KBM-7 (cell line): ENCODE data around the gene WAPL.

Experiments used
- DNase-seq: peaks from one replicate; pipeline ENCODE4 v3.0.0-alpha.2; 2015
- in situ Hi-C: fragments of 300-500 bp; cut with MboI; formaldehyde crosslinking; loops from 2 replicates; pipeline ENCODE4 v1.14.3; 2020; ENCODE audit warnings: low sequenced_read_pairs, low pct_unique_long_range_greater_than_20kb, mixed read lengths

Gene WAPL

GRCh38 chr10:86481761-86482160 is 39.8 kb downstream of the WAPL start:
- in situ Hi-C loops: no loop called here
- no peak for DNase-seq

DNA sequence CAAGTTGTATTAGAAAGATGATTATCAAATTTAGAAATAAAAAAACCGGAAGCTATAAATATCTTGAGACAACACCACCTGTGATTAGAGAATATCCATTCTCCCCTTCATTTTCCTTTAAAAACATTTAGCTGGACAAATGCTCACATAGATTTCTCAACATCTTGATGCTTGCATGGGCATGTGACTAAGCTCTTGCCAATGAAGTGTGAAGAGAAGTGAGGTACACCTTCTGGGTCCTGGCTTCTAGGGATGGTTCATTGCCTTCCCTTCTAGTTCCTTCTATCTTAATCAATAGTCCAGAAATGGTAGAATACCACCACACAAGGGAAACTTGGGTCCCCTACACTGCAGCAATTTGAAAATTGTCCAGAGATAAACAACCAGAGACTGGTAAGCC is 41.0 kb downstream of the WAPL start:
- in situ Hi-C loops: no loop called here
- no peak for DNase-seq

DNA sequence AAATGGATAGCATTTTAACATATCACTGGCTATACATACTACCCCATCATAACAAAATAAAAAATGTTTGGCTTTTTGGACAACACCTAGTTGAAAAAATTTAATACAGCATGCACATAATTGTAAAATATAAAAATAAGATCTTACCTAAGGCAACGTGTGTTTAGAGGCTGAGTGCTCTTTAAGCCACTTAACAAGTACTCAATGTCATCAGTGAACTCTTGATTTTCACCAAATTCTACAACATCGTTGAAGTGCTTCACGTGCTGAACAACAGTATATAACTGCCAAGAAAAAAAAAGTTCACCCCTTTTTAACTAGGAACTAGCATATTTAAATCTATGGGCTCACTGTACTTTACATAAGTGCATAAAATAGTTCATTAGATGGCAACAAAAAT is 49.5 kb downstream of the WAPL start:
- in situ Hi-C loops: no loop called here
- DNase-seq: no peak

DNA sequence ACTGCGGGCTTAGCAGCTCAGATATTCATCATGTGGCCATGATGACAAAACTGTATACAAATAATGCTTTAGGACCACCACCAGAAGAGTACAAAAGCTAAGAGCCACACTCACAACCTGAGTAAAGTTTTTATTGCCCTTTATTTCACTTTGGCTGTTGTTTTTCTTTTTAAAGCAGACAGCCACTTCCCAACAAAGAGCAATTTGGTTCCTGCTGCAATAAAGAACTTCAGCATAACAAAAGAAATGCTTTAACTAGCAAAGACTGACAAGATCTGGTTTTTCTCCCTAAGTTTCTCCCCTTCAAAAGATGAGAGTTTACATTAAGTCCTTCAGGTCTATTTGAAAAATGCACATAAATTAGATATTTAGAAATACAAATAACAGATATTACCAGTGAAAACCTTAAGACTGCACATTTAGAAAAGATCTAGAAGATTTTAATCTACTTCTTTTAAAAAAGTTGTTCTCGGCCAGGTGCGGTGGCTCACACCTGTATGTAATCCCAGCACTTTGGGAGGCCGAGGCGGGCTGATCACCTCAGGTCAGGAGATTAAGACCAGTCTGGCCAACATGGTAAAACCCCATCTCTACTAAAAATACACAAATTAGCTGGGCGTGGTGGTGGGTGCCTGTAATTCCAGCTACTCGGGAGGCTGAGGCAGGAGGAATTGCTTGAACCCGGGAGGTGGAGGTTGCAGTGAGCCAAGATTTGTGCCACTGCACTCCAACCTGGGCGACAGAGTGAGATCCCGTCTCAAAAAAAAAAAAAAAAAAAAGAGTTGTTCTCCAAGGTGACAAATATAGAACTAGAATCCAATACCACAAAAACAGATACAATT is 59.4 kb downstream of the WAPL start:
- no peak for DNase-seq
- in situ Hi-C loops: no loop called here

- in situ Hi-C loops: no loop called here
- no peak for DNase-seq
Measured at GRCh38 chr10:86451604-86451960, 70.0 kb downstream of the WAPL start.

- in situ Hi-C loops: no loop called here
- no peak for DNase-seq
Measured at GRCh38 chr10:86450806-86451603, 70.6 kb downstream of the WAPL start.

- peak; percentile 62 for DNase-seq
Measured at GRCh38 chr10:86449926-86450558, 71.5 kb downstream of the WAPL start.

DNA sequence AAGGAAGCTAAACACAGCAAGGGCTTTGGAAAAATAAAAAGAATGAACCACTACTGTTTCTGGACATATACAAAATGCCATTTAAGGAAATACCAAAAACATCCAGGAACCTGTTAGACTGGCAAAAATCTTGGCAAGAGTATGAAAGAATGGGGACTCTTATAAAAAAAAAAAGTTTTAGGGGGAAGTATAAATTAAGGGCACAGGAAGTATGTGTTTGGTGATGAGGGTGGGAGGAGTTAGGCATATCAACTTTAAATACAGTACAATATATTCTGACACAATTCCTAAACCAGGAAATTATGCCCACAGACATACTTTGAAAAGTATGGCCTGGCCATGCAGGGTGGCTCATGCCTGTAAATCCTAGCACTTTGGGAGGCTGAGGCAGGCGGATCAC is 74.2 kb downstream of the WAPL start:
- in situ Hi-C loops: no loop called here
- DNase-seq: peak; percentile 15

More at GRCh38 chr10:86449926-86450558, 71.5 kb downstream of the WAPL start:
- in situ Hi-C loops: no loop called here

GRCh38 chr10:86446987-86447386 is 74.6 kb downstream of the WAPL start:
- in situ Hi-C loops: no loop called here
- DNase-seq: no peak

DNA sequence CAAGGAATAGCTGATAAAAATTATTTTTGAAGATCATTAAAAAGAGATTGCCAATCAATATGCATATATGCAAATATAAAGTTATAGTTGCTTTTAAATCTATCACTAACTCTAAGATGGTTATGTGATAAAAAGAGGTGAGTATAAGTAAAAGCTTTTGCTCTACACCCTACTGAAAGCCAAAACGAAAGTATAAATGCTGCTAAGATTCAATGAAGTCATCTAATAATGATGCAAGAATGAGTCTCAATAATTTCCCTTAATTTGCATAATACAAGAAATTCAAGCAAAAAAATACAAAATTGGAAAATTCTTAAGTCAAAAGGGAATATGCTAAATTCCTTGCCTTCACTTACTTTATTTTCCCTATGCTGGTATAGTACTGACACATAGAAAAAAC is 75.2 kb downstream of the WAPL start:
- DNase-seq: no peak
- in situ Hi-C loops: no loop called here

- DNase-seq: no peak
- in situ Hi-C loops: no loop called here
Measured at GRCh38 chr10:86443936-86444335, 77.7 kb downstream of the WAPL start.

DNA sequence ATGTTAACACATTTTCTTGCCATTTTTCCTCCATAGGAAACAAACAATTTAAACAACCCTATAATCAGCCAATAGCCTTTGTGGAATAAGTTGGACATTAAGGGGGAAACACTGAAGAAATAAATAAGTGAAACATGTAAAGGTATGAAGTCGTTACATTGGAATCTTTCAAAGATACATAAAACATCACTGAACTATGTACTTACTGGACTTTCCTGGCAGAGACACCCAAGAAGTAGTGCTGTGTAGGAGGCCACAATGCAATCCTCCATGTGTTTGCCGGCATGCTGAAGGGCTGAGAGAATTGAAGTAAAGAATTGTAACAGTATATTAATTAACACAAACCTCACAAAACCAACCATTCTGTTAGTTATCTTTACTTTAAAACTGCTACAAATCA is 78.5 kb downstream of the WAPL start:
- DNase-seq: no peak
- in situ Hi-C loops: no loop called here

DNA sequence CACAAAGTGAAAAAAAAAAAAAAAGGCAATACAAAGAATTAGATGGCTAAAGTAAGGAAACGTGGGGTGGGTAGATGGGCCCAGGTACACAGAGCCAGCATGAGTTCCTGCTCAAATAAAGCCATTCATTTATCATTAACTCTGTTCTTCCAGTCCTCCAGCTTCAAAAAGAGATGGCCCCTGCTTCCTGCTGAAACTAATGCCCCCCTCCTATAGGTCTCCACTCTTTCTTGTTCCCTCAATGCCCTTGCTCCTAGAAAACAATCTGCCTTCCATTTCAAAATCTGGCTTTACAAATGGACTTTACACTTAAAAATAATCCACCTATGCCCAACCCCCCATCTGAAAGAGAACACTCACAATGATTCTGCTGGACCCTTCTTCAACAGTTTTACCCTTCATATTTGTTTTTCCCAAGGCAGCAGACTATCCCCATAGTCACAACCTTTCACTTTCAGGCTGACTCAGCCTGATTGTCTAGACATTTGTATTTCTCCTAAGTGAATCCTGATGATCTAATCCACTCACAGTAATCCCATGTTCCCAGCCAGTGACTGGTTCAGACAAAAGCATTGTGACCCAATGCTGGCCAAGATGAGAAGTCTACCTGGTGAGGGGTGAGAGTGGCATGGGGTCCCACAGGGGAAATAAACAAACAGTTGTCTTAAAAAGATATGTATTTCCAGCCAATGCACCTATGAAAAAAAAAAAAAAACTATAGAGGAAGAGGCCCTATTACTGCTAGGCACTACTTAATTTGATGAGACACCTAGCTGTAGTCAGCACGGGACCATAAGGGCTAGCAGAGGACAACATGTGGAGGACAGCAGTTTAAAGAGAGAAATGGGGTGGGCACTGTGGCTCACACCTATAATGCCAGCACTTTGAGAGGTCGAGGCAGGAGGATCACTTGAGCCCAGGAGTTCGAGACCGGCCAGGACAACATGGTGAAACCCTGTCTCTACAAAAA is 80.4 kb downstream of the WAPL start:
- in situ Hi-C loops: no loop called here
- DNase-seq: no peak

- in situ Hi-C loops: no loop called here
- DNase-seq: peak; percentile 24
Measured at GRCh38 chr10:86439544-86439943, 82.0 kb downstream of the WAPL start.

DNA sequence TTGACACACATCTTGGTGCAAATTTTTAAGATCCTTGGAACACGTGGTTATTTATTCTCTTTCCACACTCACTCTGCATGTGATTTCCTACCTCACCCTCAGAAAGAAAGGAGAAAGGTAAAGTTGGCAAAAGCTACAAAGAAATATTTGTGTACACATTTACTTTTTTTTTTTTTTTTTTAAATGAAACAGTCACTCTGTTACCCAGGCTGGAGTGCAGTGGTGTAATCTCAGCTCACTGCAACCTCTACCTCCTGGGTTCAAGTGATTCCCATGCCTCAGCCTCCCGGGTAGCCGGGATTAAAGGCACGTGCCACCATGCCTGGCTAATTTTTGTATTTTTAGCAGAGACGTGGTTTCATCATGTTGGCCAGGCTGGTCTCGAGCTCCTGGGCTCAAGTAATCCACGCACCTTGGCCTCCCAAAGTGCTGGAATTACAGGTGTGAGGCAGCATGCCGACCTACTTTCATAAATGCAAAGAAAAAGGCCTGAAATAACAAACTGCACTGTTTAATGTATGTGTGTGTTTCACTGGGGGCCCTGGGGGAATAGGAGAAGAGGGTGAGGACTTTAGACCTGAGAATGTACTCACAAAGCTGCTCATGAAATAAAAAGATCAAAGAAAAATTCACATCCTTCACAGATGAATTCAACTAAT is 83.4 kb downstream of the WAPL start:
- in situ Hi-C loops: no loop called here
- DNase-seq: no peak

DNA sequence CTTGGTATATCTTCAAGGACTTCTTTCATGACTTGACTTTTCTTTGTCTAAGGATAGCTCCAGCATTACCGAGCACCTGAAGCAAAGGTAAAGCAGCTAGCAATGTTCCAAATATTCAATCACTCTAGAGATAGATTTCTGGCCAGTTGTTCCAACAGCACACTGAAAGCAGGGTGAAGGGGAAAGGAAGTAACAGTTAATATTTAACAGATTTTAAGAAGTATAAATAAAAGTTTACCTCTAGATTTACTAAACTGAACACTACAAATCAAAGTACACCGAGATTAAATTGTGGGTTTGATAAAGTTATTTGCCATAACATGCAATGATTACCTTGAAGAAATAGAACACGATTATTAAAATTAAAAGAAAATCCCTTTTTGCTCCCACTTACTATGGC is 84.1 kb downstream of the WAPL start:
- in situ Hi-C loops: no loop called here
- no peak for DNase-seq

- in situ Hi-C loops: no loop called here
Measured at GRCh38 chr10:86436963-86437362, 84.6 kb downstream of the WAPL start.

DNA sequence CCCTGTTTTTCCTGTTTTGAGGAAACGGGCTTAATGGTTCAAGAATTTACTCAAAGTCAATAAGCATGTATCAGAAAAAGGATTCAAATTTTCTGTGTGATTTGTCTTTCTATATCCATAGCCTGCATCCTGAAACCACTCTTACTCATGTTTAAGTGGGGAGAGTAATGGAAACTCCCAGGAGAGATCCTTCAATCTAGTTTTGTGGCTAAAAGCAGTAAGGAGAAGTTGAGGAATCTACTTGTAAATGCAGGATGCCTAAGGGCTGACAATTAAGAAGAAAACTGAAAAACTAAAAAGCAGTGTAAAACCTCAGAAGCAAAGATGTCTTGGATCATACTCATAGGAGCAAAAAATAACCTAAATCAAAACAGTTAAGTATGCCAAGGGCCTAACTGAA is 86.9 kb downstream of the WAPL start:
- no peak for DNase-seq
- in situ Hi-C loops: no loop called here

More at GRCh38 chr10:86436963-86437362, 84.6 kb downstream of the WAPL start:
- no peak for DNase-seq

DNA sequence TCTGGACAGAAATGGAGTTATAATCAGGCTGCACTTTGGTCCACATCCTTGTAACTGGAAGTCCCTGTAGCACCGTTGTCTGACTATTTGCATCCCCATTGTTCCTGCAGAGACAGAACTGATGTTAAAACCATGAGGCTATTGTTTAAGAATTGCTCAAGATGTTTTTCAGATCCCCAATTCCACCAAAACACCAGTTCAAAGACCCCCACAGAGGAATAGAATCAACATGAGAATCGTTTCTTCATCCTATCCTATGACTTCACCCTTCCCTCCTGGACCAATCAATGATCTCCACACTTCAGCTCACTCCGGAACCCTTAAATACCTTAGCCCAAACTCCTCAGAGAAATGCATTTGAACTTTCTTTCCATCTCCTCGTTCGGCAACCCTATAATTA is 97.9 kb downstream of the WAPL start:
- DNase-seq: no peak
- in situ Hi-C loops: no loop called here
